Fibroblast of lung (primary cell): Measurements from ENCODE around the gene WEE1. TPM values are rescaled to one million over a fixed set of nuclear protein-coding genes. Genes with fewer than 3 reads are reported as not detected.

ENCODE experiments used
- DNase-seq, 2 donors: peaks; one replicate each; pipeline versions ENCODE4 v3.0.0 to v3.0.0-alpha.2; 2010; ENCODE audit warnings: low read depth in 2 of 2
- H2AFZ ChIP-seq: 2 replicates; pipeline ENCODE4 v1.5.1; 2012; ENCODE audit warnings: low read length, control low read depth, inconsistent platforms
- H3K27ac ChIP-seq: 2 replicates; pipeline ENCODE4 v1.5.1; 2011; ENCODE audit warnings: low read length, control low read depth; ENCODE audit not compliant: insufficient read depth
- H3K27me3 ChIP-seq: 2 replicates; pipeline ENCODE4 v1.5.1; 2011; ENCODE audit warnings: mild to moderate bottlenecking, low read length; ENCODE audit not compliant: control insufficient read depth, insufficient read depth
- H3K36me3 ChIP-seq: 2 replicates; pipeline ENCODE4 v1.5.1; 2011; ENCODE audit warnings: low read length; ENCODE audit not compliant: control insufficient read depth, insufficient read depth
- H3K4me1 ChIP-seq: 2 replicates; pipeline ENCODE4 v1.5.1; 2011; ENCODE audit warnings: low read length; ENCODE audit not compliant: control insufficient read depth, insufficient read depth; ENCODE audit errors: extremely low read depth
- H3K4me2 ChIP-seq: 2 replicates; pipeline ENCODE4 v1.5.1; 2011; ENCODE audit warnings: low read length, control low read depth; ENCODE audit not compliant: insufficient read depth; ENCODE audit errors: extremely low read depth
- H3K4me3 ChIP-seq, 4 experiments: fragments of 200-600 bp in 1 of 4; sonication (generic) in 1 of 4; replicated peaks in 1 of 4; 2 replicates each; pipeline ENCODE4 v1.5.1; 2011 to 2016; ENCODE audit warnings: low read length in 4 of 4, low read depth in 3 of 4, mild to moderate bottlenecking in 3 of 4, control low read depth in 2 of 4, inconsistent platforms in 1 of 4, mixed read lengths in 1 of 4; ENCODE audit not compliant: insufficient read depth in 1 of 4; ENCODE audit errors: control extremely low read depth in 1 of 4
- H3K79me2 ChIP-seq: 2 replicates; pipeline ENCODE4 v1.5.1; 2012; ENCODE audit warnings: mild to moderate bottlenecking, low read length, inconsistent platforms; ENCODE audit not compliant: control insufficient read depth, insufficient read depth
- H3K9ac ChIP-seq: 2 replicates; pipeline ENCODE4 v1.5.1; 2011; ENCODE audit warnings: mild to moderate bottlenecking, low read length, control low read depth; ENCODE audit not compliant: insufficient read depth
- H3K9me3 ChIP-seq: 2 replicates; pipeline ENCODE4 v1.5.1; 2012; ENCODE audit warnings: low read depth, low read length; ENCODE audit not compliant: control insufficient read depth, insufficient read depth
- H4K20me1 ChIP-seq: 2 replicates; pipeline ENCODE4 v1.5.1; 2011; ENCODE audit warnings: low read length; ENCODE audit not compliant: control insufficient read depth, insufficient read depth; ENCODE audit errors: extremely low read depth
- CTCF ChIP-seq, 2 donors: IDR thresholded peaks in 1 of 2; conservative IDR thresholded peaks in 1 of 2; 1 replicate in 1 of 2; 2 replicates in 1 of 2; pipeline ENCODE4 v1.5.1; 2011 to 2012; ENCODE audit warnings: low read length in 2 of 2, control low read depth in 1 of 2, inconsistent platforms in 1 of 2, low read depth in 1 of 2, mild to moderate bottlenecking in 1 of 2
- EZH2 ChIP-seq: IDR thresholded peaks from 2 replicates; pipeline ENCODE4 v1.5.1; 2012; ENCODE audit warnings: low read length, control low read depth, mild to moderate bottlenecking; ENCODE audit errors: missing control alignments
- polyA minus RNA-seq: library from RNA; depleted of rRNA, polyadenylated mRNA; stranded (reverse); fragments of >200 nt; gene quantifications from 2 replicates; pipeline ENCODE4 v1.2.3, GENCODE V29; 2011; ENCODE audit warnings: low replicate concordance
- polyA plus RNA-seq, 2 donors: library from polyadenylated mRNA; depleted of rRNA in 1 of 2; stranded (reverse) in 1 of 2; unstranded in 1 of 2; fragments of >200 nt; gene quantifications; 2 replicates each; pipeline ENCODE4 v1.2.1, GENCODE V29; 2011 to 2012; ENCODE audit warnings: missing spikeins in 1 of 2
- total RNA-seq: library from RNA; depleted of rRNA; stranded (reverse); fragments of >200 nt; gene quantifications from 2 replicates; pipeline ENCODE4 v1.2.1, GENCODE V29; 2014

Gene WEE1
- total RNA-seq: 24.4 and 55.2 TPM in 2 replicates
- 47.2 and 77.5 TPM in 2 replicates for polyA plus RNA-seq
- polyA plus RNA-seq (2012): 21.4 and 34.6 TPM in 2 replicates
- 4.4 and 8.8 TPM in 2 replicates for polyA minus RNA-seq

GRCh38 chr11:9573052-9573774 lies at the start of gene WEE1:
Gene WEE1, plus strand, starts transcription at chr11:9573670. Its CDS starts 264 bp downstream, at chr11:9573934.
- Histone ChIP-seq H3K4me1 (peaks cover 2% of the 10 kb centered on the region), H4K20me1 (no peaks in the 10 kb centered on the region), H2AFZ (peak within 1 kb of the TSS; percentile 19), H3K27ac (peak within 1 kb of the TSS; percentile 95), H3K4me3 (peak within 1 kb of the TSS; percentile 66 to 78 (median 76)), H3K79me2 (peaks cover 47% of the 10 kb centered on the region), H3K36me3 (no peaks in the 10 kb centered on the region), H3K9me3 (no peaks in the 10 kb centered on the region), H3K4me2 (peak within 1 kb of the TSS; percentile 84), H3K27me3 (no peaks in the 10 kb centered on the region), H3K9ac (peak within 1 kb of the TSS; percentile 93)
- TF ChIP-seq CTCF (conservative IDR thresholded peaks at IDR 0.05 in 1 of 2, IDR thresholded peaks at IDR 0.05 in 1 of 2; ENCODE audit: low read depth in 1 of 2, low read length in 2 of 2) (no peak), EZH2 (no peak)
- peak; percentile 97 to 98 for DNase-seq

- H3K79me2 ChIP-seq: no peaks in the 10 kb centered on the region
- DNase-seq: no peak
- no peak overlapping the region for H2AFZ ChIP-seq
- no peaks in the 10 kb centered on the region for H3K27me3 ChIP-seq
- H3K9ac ChIP-seq: no peak overlapping the region
- no peaks in the 10 kb centered on the region for H3K36me3 ChIP-seq
- peaks cover 7% of the 10 kb centered on the region for H3K4me1 ChIP-seq
- H3K27ac ChIP-seq: no peak overlapping the region
- no peak overlapping the region for H3K4me3 ChIP-seq
- no peaks in the 10 kb centered on the region for H4K20me1 ChIP-seq
- no peak overlapping the region for H3K4me2 ChIP-seq
- no peak for TF ChIP-seq CTCF (conservative IDR thresholded peaks at IDR 0.05 in 1 of 2, IDR thresholded peaks at IDR 0.05 in 1 of 2; ENCODE audit: low read depth in 1 of 2, low read length in 2 of 2)
- TF ChIP-seq EZH2: no peak
- no peaks in the 10 kb centered on the region for H3K9me3 ChIP-seq
Measured at GRCh38 chr11:9524001-9524400, 49.5 kb upstream of the WEE1 start.

GRCh38 chr11:9525116-9525515 lies 48.4 kb upstream of the WEE1 start:
- Histone ChIP-seq H3K4me2 (no peak overlapping the region), H3K4me3 (no peak overlapping the region), H4K20me1 (no peaks in the 10 kb centered on the region), H2AFZ (no peak overlapping the region), H3K36me3 (no peaks in the 10 kb centered on the region), H3K79me2 (no peaks in the 10 kb centered on the region), H3K27ac (no peak overlapping the region), H3K9me3 (no peaks in the 10 kb centered on the region), H3K9ac (no peak overlapping the region), H3K27me3 (no peaks in the 10 kb centered on the region), H3K4me1 (peaks cover 13% of the 10 kb centered on the region)
- TF ChIP-seq CTCF (conservative IDR thresholded peaks at IDR 0.05 in 1 of 2, IDR thresholded peaks at IDR 0.05 in 1 of 2; ENCODE audit: low read depth in 1 of 2, low read length in 2 of 2): no peak
- TF ChIP-seq EZH2: no peak
- DNase-seq: peak in 1 of 2 donors; percentile 36
